Kidney epithelial cell (primary cell): ENCODE results near the gene MATN1. TPM values are rescaled to one million over a fixed set of nuclear protein-coding genes. Genes with fewer than 3 reads are reported as not detected.

Experiments used
- DNase-seq: peaks from one replicate; pipeline ENCODE4 v3.0.0-alpha.2; 2010; ENCODE audit warnings: low read depth
- H3K27me3 ChIP-seq: 2 replicates; pipeline ENCODE4 v1.6.0; 2011; ENCODE audit warnings: low read length; ENCODE audit not compliant: control insufficient read depth, insufficient read depth
- H3K36me3 ChIP-seq: 2 replicates; pipeline ENCODE4 v1.5.1; 2011; ENCODE audit warnings: low read length; ENCODE audit not compliant: control insufficient read depth, insufficient read depth
- H3K4me3 ChIP-seq: 2 replicates; pipeline ENCODE4 v1.5.1; 2011; ENCODE audit warnings: low read depth, mild to moderate bottlenecking, control low read depth, low read length
- CTCF ChIP-seq: IDR thresholded peaks from 2 replicates; pipeline ENCODE4 v1.5.1; 2011; ENCODE audit warnings: mild to moderate bottlenecking, moderate library complexity, low read length, control low read depth, inconsistent platforms; ENCODE audit not compliant: insufficient read depth, poor library complexity, severe bottlenecking
- total RNA-seq: library from RNA; depleted of rRNA; stranded (reverse); fragments of >200 nt; gene quantifications from 2 replicates; pipeline ENCODE4 v1.2.3, GENCODE V29; 2015

Gene MATN1
- total RNA-seq, 1 donor from 2014 or later = 0.04 TPM

GRCh38 chr1:30750731-30751291, 27.4 kb upstream of the MATN1 start:
- DNase-seq = no peak
- no peak for TF ChIP-seq CTCF
- H3K27me3 ChIP-seq = no peaks in the 10 kb centered on the region
- H3K4me3 ChIP-seq = no peak overlapping the region
- H3K36me3 ChIP-seq = no peaks in the 10 kb centered on the region

DNA sequence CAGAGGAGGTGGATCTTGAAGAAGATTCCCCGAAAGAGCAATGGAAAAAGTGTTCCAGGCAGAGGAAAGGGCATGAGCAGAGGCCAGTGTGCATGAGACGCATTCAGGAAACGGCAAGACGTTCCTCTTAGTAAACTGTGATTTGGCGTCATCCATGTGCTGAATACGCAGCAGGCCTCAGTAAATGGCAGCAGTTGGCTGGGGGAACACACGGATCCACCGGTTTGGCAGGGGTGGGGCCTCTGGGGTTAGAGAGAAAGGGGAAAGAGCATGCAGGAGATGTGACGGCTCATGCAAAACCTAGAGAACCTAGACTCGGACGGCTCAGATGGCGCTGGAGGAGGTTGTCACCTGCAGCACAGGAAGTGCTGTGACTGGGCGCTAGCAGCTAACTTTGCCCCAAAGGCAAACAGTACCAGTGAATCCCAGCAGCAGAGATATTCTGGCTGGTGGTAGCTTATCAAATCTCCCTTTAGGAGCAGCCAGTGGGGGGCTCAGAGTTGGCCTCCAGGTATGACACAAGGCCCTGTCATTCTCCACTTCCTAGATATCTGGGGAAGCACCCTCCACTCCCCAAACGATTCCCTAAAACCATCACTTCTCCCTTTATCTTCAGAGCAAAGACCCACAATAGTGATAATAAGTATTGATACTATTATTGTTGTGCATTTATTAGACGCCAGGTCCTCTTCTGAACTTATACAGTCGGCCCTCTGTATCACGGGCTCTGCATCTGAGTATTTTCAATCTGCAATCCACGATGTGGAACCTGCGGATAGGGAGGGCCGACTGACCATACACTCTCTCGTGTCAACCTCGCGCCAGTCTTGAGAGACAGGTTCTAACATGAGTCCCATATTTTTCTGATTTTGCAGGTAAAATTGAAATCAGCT, 26.6 kb upstream of the MATN1 start:
- Histone ChIP-seq H3K36me3 (no peaks in the 10 kb centered on the region), H3K4me3 (no peak overlapping the region), H3K27me3 (no peaks in the 10 kb centered on the region)
- DNase-seq = no peak
- no peak for TF ChIP-seq CTCF

DNA sequence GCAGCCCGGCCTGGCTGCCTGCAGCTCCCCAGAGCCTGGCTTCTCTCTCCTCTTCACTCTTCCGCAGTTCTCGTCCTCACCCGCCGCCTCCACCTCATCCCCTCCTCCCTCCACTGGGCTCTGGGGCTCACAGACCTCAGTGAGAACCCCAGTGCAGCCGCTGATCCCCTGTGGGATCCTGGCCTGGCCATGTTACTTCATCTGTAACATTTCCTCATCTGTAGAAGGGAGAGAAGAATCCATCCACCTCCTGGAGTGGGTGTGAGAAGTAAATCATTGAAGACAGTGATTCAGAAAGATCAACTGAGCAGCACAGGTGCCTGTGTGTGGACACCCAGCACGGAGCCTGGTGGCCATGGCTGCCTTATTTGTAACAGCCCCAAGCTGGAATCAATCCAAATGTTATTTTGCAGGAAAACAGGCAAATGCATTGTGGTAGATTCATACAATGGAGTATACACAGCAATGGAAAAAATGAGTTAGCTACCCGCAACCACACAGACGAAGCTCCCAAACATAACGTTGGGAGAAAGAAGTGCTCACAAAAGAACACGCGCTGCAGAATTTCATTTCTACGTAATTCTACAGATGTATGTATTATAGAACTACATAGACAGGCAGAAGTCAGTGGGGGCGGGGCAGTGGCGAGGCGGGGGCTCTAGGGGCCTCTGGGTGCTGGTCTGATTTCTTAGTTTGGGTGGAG, 25.5 kb upstream of the MATN1 start:
- H3K27me3 ChIP-seq = no peaks in the 10 kb centered on the region
- DNase-seq = peak; percentile 61
- H3K36me3 ChIP-seq = no peaks in the 10 kb centered on the region
- H3K4me3 ChIP-seq = no peak overlapping the region
- TF ChIP-seq CTCF = no peak

DNA sequence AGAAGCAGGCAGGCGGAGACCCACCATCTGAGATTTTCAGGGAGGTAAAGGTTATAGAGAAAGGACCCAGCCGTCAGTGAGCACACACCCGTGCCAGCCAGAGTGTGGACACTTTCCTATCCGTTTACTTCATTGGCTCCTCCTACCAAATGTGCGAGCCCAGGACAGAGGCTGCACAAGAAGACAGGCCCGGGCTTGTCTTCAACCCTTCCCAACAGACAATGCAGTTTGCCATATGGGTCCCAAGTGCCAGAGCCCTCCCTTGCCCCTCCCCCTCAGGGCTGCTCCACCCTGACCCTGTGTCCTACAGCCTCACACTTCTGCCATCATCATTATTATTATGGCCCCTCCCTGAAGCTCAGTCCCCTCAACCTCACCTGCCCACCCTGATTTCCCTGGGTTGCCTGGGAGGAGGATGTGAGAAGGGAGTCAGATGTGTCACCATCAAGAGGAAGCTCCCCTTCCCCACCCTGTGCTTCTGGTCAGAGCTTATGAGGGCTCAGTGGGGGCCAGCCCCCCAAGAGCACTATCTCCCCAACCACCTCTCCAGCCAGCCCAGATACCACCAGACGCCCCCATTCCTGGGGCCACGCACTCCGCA, 24.8 kb upstream of the MATN1 start:
- TF ChIP-seq CTCF = no peak
- no peaks in the 10 kb centered on the region for H3K36me3 ChIP-seq
- no peaks in the 10 kb centered on the region for H3K27me3 ChIP-seq
- DNase-seq = no peak
- H3K4me3 ChIP-seq = no peak overlapping the region

DNA sequence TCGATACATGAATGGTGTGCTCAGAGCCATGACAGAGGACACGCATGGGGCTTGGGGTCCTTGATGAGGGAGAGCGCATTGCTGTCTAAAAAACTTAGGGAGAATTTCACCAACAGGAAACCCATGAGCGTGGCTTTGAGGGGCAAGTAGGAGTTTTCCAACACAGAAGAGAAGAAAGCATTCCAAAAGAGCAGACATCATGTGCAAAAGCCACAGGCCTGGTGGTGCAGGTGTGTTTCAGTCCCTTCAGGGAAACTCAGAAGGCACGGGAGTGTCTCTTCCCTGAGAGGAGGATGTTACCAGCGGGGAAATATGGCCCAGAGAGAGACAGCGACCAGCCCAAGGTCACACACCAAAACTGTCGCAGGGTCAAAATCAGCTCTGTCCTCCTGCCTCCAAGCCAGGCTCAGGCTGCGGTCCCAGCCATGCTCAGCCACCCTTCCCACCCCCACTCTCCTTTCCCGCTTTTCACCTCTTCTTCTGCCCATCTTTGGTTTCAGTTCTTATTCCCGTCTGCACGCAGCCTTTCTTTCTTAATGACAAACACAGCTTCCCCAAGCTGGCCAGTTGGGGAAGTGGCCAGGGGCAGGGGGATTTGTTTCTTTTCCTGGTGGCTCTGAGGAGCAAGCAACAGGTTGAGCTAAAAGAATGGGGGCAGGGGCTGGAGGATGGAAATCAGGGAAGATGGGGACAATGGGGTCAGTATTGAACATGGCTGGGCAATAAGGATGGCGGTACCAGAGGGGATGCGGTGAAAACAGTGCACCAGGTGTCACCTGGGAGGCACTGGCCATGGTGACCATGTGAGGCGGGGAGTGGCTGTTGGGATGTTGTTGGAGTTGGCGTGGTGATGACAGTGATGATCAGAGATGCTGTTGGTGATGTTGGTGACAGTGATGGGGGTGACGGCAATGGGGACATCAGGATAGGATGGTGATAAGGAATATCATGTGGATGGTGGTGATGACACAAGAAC, 23.9 kb upstream of the MATN1 start:
- TF ChIP-seq CTCF = no peak
- Histone ChIP-seq H3K4me3 (no peak overlapping the region), H3K27me3 (no peaks in the 10 kb centered on the region), H3K36me3 (no peaks in the 10 kb centered on the region)
- no peak for DNase-seq
